HG03378 (cell line): Measurements from ENCODE around the gene IZUMO2.
"Not testable (repeated sequence)": the region's sequence is repeated elsewhere in the genome, so short reads cannot be mapped to it uniquely, and the experiment has no call there.

Source experiments
- ATAC-seq: cut with Tn5 transposase; IDR thresholded peaks from one replicate; pipeline ENCODE4 v1.9.1; 2021; ENCODE audit warnings: mild to moderate bottlenecking, moderate library complexity; ENCODE audit not compliant: unreplicated experiment

Gene IZUMO2

DNA sequence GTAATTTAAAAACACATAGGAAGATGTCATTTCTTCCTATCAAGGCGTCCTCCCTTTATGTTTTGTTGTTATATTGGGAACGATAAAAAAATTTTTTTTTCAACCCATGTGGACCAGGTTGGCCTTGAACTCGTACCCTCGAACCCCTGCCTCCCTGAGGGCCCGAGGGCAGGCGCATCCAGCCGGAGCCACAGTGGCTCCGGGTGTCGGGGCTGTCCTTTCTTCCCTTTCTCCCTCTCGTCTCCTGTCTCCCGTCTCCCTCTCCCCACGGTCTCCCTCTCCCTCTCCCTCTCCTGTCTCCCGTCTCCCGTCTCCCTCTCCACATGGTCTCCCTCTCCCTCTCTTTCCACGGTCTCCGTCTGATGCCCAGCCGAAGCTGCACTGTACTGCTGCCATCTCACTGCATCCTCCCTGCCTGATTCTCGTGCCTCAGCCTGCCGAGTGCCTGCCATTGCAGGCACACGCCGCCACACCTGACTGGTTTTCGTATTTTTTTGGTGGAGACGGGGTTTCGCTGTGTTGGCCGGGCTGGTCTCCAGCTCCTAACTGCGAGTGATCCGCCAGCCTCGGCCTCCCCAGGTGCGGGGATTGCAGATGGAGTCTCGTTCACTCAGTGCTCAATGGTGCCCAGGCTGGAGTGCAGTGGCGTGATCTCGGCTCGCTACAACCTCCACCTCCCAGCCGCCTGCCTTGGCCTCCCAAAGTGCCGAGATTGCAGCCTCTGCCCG, 22.8 kb downstream of the IZUMO2 start:
- not testable (repeated sequence) for ATAC-seq

DNA sequence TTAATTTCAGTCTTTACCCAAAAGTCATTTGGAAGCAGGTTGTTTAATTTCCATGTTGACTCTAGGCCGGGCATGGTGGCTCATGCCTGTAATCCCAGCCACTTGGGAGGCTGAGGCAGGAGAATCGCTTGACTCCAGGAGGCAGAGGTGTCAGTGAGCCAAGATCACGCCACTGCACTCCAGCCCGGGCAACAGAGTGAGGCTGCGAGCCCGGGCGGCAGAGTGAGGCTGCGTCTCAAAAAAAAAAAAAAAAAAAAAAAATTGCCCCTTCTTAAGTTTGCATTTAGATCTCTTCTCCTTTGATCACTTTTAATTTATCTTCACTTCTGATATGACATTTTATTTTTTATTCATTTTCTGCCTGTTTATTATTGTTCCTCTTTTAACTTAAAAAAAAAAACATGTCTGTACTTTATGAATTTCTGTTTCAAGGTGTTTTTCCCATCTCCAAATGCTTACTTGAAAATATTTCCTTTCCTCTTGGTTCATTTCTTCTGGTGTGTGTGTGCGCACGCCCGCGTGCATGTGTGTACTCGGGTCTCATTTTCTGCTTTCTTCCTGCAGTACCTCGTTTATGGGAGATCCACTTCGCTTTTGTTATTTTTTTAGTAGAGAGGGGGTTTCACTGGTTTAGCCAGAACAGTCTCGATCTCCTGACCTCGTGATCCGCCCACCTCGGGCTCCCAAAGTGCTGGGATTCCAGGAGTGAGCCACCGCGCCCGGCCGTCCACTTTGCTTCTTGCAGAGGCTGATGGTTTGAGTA, 26.3 kb downstream of the IZUMO2 start:
- ATAC-seq, result not testable (repeated sequence)

DNA sequence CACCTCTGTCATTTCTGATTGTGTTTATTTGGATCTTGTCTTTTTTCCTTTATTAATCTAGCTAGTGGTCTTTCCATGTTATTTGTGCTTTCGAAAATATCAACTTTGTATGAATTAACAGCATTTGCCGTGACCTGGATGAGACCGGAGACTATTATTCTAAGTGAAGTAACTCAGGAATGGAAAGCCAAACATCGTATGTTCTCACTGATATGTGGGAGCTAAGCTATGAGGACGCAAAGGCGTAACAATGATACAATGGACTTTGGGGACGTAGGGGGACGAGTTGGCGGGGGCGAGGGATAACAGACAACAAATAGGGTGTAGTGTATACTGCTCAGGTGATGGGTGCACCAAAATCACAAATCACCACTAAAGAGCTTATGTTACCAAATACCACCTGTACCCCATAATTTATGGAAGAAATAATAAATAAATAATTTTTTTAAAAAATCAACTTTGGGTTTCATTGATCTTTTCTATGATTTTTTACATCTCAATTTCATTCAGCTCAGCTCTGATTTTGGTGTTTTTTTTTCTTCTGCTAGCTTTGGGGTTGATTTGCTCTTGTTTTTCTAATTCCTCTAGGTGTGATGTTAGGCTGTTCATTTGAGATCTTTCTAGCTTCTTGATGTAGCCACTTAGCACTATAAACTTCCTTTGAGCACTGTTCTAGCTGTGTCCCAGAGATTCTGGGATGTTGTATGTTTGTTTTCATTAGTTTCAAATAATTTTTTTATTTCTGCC, 27.1 kb downstream of the IZUMO2 start:
- not testable (repeated sequence) for ATAC-seq

DNA sequence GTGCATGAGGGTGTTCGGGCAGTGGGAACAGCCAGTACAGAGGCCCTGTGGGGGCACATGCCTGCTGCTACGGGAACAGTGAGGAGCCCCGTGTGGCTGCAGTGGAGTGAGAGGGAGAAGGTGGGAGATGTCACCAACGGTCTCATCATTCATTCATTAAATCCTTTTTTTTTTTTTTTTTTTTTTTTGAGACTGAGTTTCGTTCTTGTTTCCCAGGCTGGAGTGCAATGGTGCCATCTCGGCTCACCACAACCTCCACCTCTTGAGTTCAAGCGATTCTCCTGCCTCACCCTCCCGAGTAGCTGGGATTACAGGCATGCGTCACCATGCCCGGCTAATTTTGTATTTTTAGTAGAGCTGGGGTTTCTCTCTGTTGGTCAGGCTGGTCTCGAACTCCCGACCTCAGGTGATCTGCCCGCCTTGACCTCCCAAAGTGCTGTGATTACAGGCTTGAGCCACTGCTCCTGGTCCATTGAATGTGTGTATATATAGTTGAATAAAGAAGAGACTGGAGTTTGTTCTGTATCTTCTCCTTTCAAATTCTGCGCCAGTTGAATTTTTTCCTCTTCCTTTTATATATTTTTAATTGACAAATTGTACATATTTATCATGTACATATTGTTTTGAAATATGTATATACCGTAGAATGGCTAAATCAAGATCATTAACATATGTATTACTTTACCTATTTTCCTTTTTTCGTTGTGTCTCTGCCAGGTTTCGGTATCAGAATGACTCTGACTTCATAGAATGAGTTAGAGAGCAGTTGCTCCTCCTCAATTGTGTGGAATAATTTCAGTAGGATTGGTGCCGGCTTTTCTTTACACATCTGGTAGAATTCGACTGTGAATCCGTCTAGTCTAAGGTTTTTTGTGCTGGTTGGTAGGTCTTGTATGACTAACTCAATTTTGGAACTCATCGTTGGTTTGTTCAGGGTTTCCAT, 28.0 kb downstream of the IZUMO2 start:
- not testable (repeated sequence) for ATAC-seq

DNA sequence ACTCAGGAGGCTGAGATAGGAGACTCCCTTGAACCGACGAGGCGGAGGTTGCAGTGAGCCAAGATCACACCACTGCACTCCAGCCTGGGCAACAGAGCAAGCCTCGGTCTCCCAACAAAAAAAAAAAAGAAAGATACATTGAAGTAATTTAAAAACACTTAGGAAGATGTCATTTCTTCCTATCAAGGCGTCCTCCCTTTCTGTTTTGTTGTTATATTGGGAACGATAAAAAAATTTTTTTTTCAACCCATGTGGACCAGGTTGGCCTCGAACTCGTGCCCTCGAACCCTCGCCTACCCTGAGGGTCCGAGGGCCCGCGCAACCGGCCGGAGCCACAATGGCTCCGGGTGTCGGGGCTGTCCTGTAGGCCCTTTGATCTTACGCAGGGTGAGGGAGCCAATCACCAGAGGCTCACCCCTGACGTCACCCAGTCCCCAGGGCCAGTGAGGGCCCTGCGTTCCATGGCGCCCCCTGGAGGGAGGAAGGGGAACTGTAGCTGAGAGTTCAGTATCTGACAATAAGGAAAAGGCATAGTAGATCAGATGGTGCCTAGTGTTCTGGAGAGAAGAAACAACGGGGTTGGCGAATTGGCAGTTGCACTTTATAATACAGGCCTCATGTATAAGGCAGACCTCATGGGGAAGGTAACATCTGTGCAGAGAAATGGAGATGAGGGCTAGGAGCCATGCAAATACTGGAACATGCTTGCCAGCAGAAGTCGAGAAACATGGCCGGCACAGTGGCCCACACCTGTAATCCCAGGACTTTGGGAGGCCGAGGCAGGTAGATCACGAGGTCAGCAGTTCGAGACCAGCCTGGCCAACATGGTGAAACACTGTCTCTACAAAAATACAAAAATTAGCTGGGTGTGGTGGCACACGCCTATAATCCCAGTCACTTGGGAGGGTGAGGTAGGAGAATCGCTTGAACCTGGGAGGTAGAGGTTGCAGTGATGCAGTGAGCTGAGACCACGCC, 29.3 kb downstream of the IZUMO2 start:
- ATAC-seq, result not testable (repeated sequence)

DNA sequence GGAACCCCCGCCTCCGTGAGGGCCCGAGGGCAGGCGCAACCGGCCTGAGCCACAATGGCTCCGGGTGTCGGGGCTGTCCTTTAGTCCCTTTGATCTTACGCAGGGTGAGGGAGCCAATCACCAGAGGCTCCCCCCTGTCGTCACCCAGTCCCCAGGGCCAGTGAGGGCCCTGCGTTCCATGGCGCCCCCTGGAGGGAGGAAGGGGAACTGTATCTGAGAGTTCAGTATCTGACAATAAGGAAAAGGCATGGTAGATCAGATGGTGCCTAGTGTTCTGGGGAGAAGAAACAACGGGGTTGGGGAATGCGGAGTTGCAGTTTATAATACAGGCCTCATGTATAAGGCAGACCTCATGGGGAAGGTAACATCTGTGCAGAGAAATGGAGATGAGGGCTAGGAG, 59.1 kb downstream of the IZUMO2 start:
- not testable (repeated sequence) for ATAC-seq

DNA sequence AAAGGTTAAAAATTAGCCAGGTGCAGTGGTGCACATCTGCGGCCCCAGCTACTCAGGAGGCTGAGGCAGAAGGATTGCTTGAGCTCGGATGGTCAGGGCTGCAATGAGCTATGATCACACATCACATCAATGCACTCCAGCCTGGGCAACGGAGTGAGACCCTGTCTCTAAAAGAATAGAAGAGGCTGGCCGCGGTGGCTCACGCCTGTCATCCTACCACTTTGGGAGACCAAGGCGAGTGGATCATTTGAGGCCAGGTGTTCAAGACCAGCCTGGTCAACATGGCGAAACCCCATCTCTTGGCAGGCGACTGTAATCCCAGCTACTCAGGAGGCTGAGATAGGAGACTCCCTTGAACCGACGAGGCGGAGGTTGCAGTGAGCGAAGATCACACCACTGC, 59.7 kb downstream of the IZUMO2 start:
- ATAC-seq, result not testable (repeated sequence)
